HepG2 (cell line): ENCODE measurements around the gene CSN3. TPM values are rescaled to one million over a fixed set of nuclear protein-coding genes. Genes with fewer than 3 reads are reported as not detected.
A peak's percentile ranks its signal among the peaks of the same experiment; 100 is the strongest.

Experiments
- BRF2 ChIP-seq: sonication (generic); formaldehyde crosslinking; IDR thresholded peaks from 2 replicates; pipeline ENCODE4 v1.8.1; 2022; ENCODE audit warnings: mild to moderate bottlenecking, missing genetic modification reagents
- CCAR2 ChIP-seq: fragments of 200-400 bp; formaldehyde crosslinking; optimal IDR thresholded peaks from 2 replicates; pipeline ENCODE3; 2018; ENCODE audit warnings: low read depth, mild to moderate bottlenecking, low read length, moderate library complexity
- CREM ChIP-seq, 2 experiments: sonication (generic) in 1 of 2; formaldehyde crosslinking in 1 of 2; IDR thresholded peaks; 2 replicates each; pipeline versions ENCODE4 v1.4.0 to v1.6.1; 2016 to 2020; ENCODE audit warnings: antibody characterized with exemption in 1 of 2, mild to moderate bottlenecking in 1 of 2, missing genetic modification reagents in 1 of 2
- EEA1 ChIP-seq: sonication (generic); formaldehyde crosslinking; IDR thresholded peaks from 2 replicates; pipeline ENCODE4 v1.5.1; 2020; ENCODE audit warnings: mild to moderate bottlenecking, missing genetic modification reagents, borderline replicate concordance
- ELF3 ChIP-seq: IDR thresholded peaks from 2 replicates; pipeline ENCODE4 v1.6.1; 2016; ENCODE audit warnings: missing genetic modification reagents, missing compliant biosample characterization
- FOXP1 ChIP-seq, 2 experiments: fragments of 450-650 bp in 1 of 2; IDR thresholded peaks; 2 replicates each; pipeline ENCODE4 v1.6.1; 2017 to 2018; ENCODE audit warnings: antibody characterized with exemption in 1 of 2
- HNF1A ChIP-seq, 2 experiments: sonication (generic) in 1 of 2; formaldehyde crosslinking in 1 of 2; IDR thresholded peaks; 2 replicates each; pipeline versions ENCODE4 v1.4.0 to v1.6.1; 2016 to 2020; ENCODE audit warnings: borderline replicate concordance in 1 of 2, low read depth in 1 of 2, mild to moderate bottlenecking in 1 of 2, missing genetic modification reagents in 1 of 2
- HOXA9 ChIP-seq: sonication (generic); formaldehyde crosslinking; IDR thresholded peaks from 2 replicates; pipeline ENCODE4 v1.8.1; 2022; ENCODE audit warnings: missing genetic modification reagents, mild to moderate bottlenecking, moderate library complexity, borderline replicate concordance
- LCORL ChIP-seq, 2 experiments: fragments of 450-650 bp in 1 of 2; sonication (generic) in 1 of 2; formaldehyde crosslinking in 1 of 2; IDR thresholded peaks; 2 replicates each; pipeline versions ENCODE4 v1.5.0 to v1.6.1; 2017 to 2020; ENCODE audit warnings: antibody characterized with exemption in 1 of 2, missing genetic modification reagents in 1 of 2
- MED1 ChIP-seq: sonication (generic); formaldehyde crosslinking; IDR thresholded peaks from 2 replicates; pipeline ENCODE4 v1.4.0; 2020; ENCODE audit warnings: missing genetic modification reagents
- NFIC ChIP-seq: IDR thresholded peaks from 2 replicates; pipeline ENCODE4 v1.6.1; 2012; ENCODE audit warnings: mild to moderate bottlenecking, low read length, inconsistent platforms
- ONECUT2 ChIP-seq: sonication (generic); formaldehyde crosslinking; IDR thresholded peaks from 2 replicates; pipeline ENCODE4 v1.4.0; 2020; ENCODE audit warnings: missing genetic modification reagents
- POGZ ChIP-seq: sonication (generic); formaldehyde crosslinking; IDR thresholded peaks from 2 replicates; pipeline ENCODE4 v1.4.0; 2020; ENCODE audit warnings: mild to moderate bottlenecking, missing genetic modification reagents
- RARA ChIP-seq: IDR thresholded peaks from 2 replicates; pipeline ENCODE4 v1.6.1; 2016; ENCODE audit warnings: missing genetic modification reagents, missing compliant biosample characterization
- SOX13 ChIP-seq, 3 experiments: fragments of 450-650 bp in 1 of 3; sonication (generic) in 1 of 3; formaldehyde crosslinking in 1 of 3; IDR thresholded peaks in 2 of 3; conservative IDR thresholded peaks in 1 of 3; 2 replicates each; pipeline versions ENCODE4 v1.5.0 to v1.6.1; 2016 to 2020; ENCODE audit warnings: antibody characterized with exemption in 1 of 3, mild to moderate bottlenecking in 1 of 3, missing compliant biosample characterization in 1 of 3, missing genetic modification reagents in 1 of 3, moderate library complexity in 1 of 3
- SOX5 ChIP-seq: IDR thresholded peaks from 2 replicates; pipeline ENCODE4 v1.6.1; 2016; ENCODE audit warnings: borderline replicate concordance
- TRIM22 ChIP-seq: fragments of 450-650 bp; IDR thresholded peaks from 2 replicates; pipeline ENCODE4 v1.6.1; 2017
- ZC3H4 ChIP-seq: sonication (generic); formaldehyde crosslinking; IDR thresholded peaks from 2 replicates; pipeline ENCODE4 v1.4.0; 2020; ENCODE audit warnings: missing genetic modification reagents, borderline replicate concordance
- ZFP36L2 ChIP-seq: sonication (generic); formaldehyde crosslinking; IDR thresholded peaks from 2 replicates; pipeline ENCODE4 v1.4.0; 2020; ENCODE audit warnings: missing genetic modification reagents
- ZFX ChIP-seq: sonication (generic); formaldehyde crosslinking; IDR thresholded peaks from 2 replicates; pipeline ENCODE4 v1.4.0; 2020; ENCODE audit warnings: mild to moderate bottlenecking, low read depth, missing genetic modification reagents, moderate library complexity
- ZNF367 ChIP-seq: sonication (generic); formaldehyde crosslinking; IDR thresholded peaks from 2 replicates; pipeline ENCODE4 v1.4.0; 2020; ENCODE audit warnings: missing genetic modification reagents, borderline replicate concordance
- ZNF678 ChIP-seq: sonication (generic); formaldehyde crosslinking; IDR thresholded peaks from 2 replicates; pipeline ENCODE4 v1.4.0; 2020; ENCODE audit warnings: mild to moderate bottlenecking, missing genetic modification reagents
- ZNF761 ChIP-seq: sonication (generic); formaldehyde crosslinking; conservative IDR thresholded peaks from 2 replicates; pipeline ENCODE4 v1.4.0; 2020; ENCODE audit warnings: mild to moderate bottlenecking, missing genetic modification reagents
- ZNF766 ChIP-seq: sonication (generic); formaldehyde crosslinking; IDR thresholded peaks from 2 replicates; pipeline ENCODE4 v1.5.0; 2020; ENCODE audit warnings: missing genetic modification reagents, borderline replicate concordance
- polyA plus RNA-seq, 8 experiments: library from polyadenylated mRNA; depleted of rRNA in 3 of 8; stranded (reverse) in 7 of 8; unstranded in 1 of 8; fragments of >200 nt; fragmentation: Illumina TruSeq in 4 of 8; extraction: Trizol in 4 of 8; gene quantifications; 2 replicates each; pipeline versions ENCODE4 v1.2.1 to v1.2.3, GENCODE V29; 2011 to 2016; ENCODE audit warnings: low read depth in 4 of 8, missing spikeins in 1 of 8, mixed read lengths in 1 of 8; ENCODE audit not compliant: insufficient read depth in 1 of 8
- total RNA-seq, 5 experiments: library from RNA; depleted of rRNA; stranded (reverse); fragments of >200 nt; fragmentation: Illumina TruSeq; extraction: Trizol; gene quantifications; 2 replicates each; pipeline ENCODE4 v1.2.3, GENCODE V29; 2016; ENCODE audit warnings: low read depth in 1 of 5

CSN3 gene
- total and polyA plus RNA-seq, 2 of the 13 experiments (the other 11 are each of a cell fraction or from before 2014, with no cell fraction given): not detected

- TF ChIP-seq HNF1A (IDR thresholded peaks at IDR 0.05; ENCODE audit: low read depth) (0 out of 2 replicates have a peak, but pooled peaks have one; percentile 12), HNF1A (CRISPR knock-in tag; IDR thresholded peaks at IDR 0.05; ENCODE audit: borderline replicate concordance) (no peak), CCAR2 (no peak), MED1 (CRISPR knock-in tag) (peak; percentile 75), ZNF761 (CRISPR knock-in tag) (no peak), BRF2 (CRISPR knock-in tag) (no peak), ZNF678 (CRISPR knock-in tag) (no peak), HOXA9 (CRISPR knock-in tag) (no peak), ONECUT2 (CRISPR knock-in tag) (peak; percentile 56), NFIC (peak; percentile 81), CREM (IDR thresholded peaks at IDR 0.05) (peak; percentile 83), CREM (CRISPR knock-in tag; IDR thresholded peaks at IDR 0.05) (no peak), POGZ (CRISPR knock-in tag) (peak; percentile 58; the same call in 1 of the 2 replicates), TRIM22 (no peak), ZFX (no peak), SOX5 (CRISPR knock-in tag) (peak; percentile 83; the same call in 1 of the 2 replicates), FOXP1 (IDR thresholded peaks at IDR 0.05) (no peak), FOXP1 (CRISPR knock-in tag; IDR thresholded peaks at IDR 0.05) (peak; percentile 60), LCORL (IDR thresholded peaks at IDR 0.05) (no peak), LCORL (CRISPR knock-in tag; IDR thresholded peaks at IDR 0.05) (no peak), ELF3 (CRISPR knock-in tag) (peak; percentile 46; the same call in 1 of the 2 replicates), ZFP36L2 (no peak), RARA (CRISPR knock-in tag) (peak; percentile 56; the same call in 1 of the 2 replicates), ZNF766 (no peak), ZNF367 (CRISPR knock-in tag) (no peak), SOX13 (IDR thresholded peaks at IDR 0.05) (0 out of 2 replicates have a peak, but pooled peaks have one; percentile 15), SOX13 (CRISPR knock-in tag; conservative IDR thresholded peaks at IDR 0.05 in 1 of 2, IDR thresholded peaks at IDR 0.05 in 1 of 2) (peak in 1 of 2 experiments; percentile 91; a peak in 2 of 4 replicates), ZC3H4 (CRISPR knock-in tag) (no peak), EEA1 (no peak)
These were observed 49.5 kb upstream of the CSN3 start (continued) for GRCh38 chr4:70192895-70193294.
